A549 (cell line): ENCODE data around the gene UNKL. TPM values are rescaled to one million over a fixed set of nuclear protein-coding genes. Genes with fewer than 3 reads are reported as not detected.

Source experiments
- ATAC-seq, 2 experiments: fragments of 200-7000 bp in 1 of 2; fragments of >200 bp in 1 of 2; cut with Nextera tagmentation in 1 of 2; cut with Tn5 transposase in 1 of 2; 3 replicates each; pipeline versions ENCODE4 v1.8.0 to v1.9.1; 2018 to 2020; ENCODE audit warnings: mild to moderate bottlenecking in 1 of 2, moderate library complexity in 1 of 2
- CTCF ChIA-PET: fragments of 300-600 bp; sonication (Branson Sonifier 250); formaldehyde crosslinking; extraction: SDS; loops from one replicate; lab custom pipeline; 2021; ENCODE audit warnings: antibody characterized with exemption, inconsistent platforms; lab: Yijun Ruan, JAX
- POLR2A ChIA-PET: fragments of 350-600 bp; formaldehyde crosslinking; extraction: SDS; loops from one replicate; lab custom pipeline; 2021; ENCODE audit warnings: antibody characterized with exemption, inconsistent platforms; lab: Yijun Ruan, JAX
- DNase-seq, 2 experiments: peaks; one replicate each; pipeline versions ENCODE4 v3.0.0 to v3.0.0-alpha.2; 2011 to 2016; ENCODE audit warnings: low read depth in 1 of 2, low spot score in 1 of 2
- FAIRE-seq: peaks from 2 replicates; lab custom pipeline; 2011; peaks lifted over from hg19 to GRCh38; lab: Jason Lieb, UNC
- H3K27ac ChIP-seq, 2 experiments: fragments of >200 bp; sonication (Bioruptor Twin); formaldehyde crosslinking; 3 replicates each; pipeline ENCODE4 v1.5.1; 2016 to 2017
- H3K4me1 ChIP-seq: fragments of >200 bp; sonication (Bioruptor Twin); formaldehyde crosslinking; 3 replicates; pipeline ENCODE4 v1.6.1; 2016
- H3K4me2 ChIP-seq: fragments of >200 bp; sonication (Bioruptor Twin); formaldehyde crosslinking; 3 replicates; pipeline ENCODE4 v1.6.1; 2016
- H3K4me3 ChIP-seq: fragments of >200 bp; sonication (Bioruptor Twin); formaldehyde crosslinking; 3 replicates; pipeline ENCODE4 v1.5.1; 2016
- H3K9me3 ChIP-seq: fragments of >200 bp; sonication (Bioruptor Twin); formaldehyde crosslinking; 3 replicates; pipeline ENCODE4 v1.6.1; 2016
- CEBPB ChIP-seq, 2 experiments: fragments of >200 bp in 1 of 2; sonication (Bioruptor Twin) in 1 of 2; formaldehyde crosslinking in 1 of 2; IDR thresholded peaks; 2 replicates each; pipeline ENCODE4 v1.6.1; 2012 to 2016
- FOXS1 ChIP-seq: fragments of 250-450 bp; sonication (Bioruptor Pico); IDR thresholded peaks from 2 replicates; pipeline ENCODE4 v1.5.0; 2020; ENCODE audit warnings: mild to moderate bottlenecking, moderate library complexity
- GATA3 ChIP-seq: IDR thresholded peaks from 2 replicates; pipeline ENCODE4 v1.6.1; 2012; ENCODE audit warnings: borderline replicate concordance
- HDAC2 ChIP-seq: fragments of 200-600 bp; sonication (generic); IDR thresholded peaks from 2 replicates; pipeline ENCODE4 v1.6.1; 2016
- JUN ChIP-seq, 2 experiments: fragments of >200 bp; sonication (Bioruptor Twin); formaldehyde crosslinking; IDR thresholded peaks; 2 replicates in 1 of 2; 3 replicates in 1 of 2; pipeline ENCODE4 v1.6.1; 2016 to 2017
- JUNB ChIP-seq: fragments of >200 bp; sonication (Bioruptor Twin); formaldehyde crosslinking; IDR thresholded peaks from 2 replicates; pipeline ENCODE4 v1.6.1; 2016
- POLR2AphosphoS2 ChIP-seq: conservative IDR thresholded peaks from 2 replicates; pipeline ENCODE4 v1.6.1; 2012; ENCODE audit warnings: low read length, improper control_type of control experiment, inconsistent platforms
- RNF2 ChIP-seq: fragments of 200-600 bp; sonication (generic); IDR thresholded peaks from 2 replicates; pipeline ENCODE4 v1.6.1; 2016; ENCODE audit warnings: low read depth, mild to moderate bottlenecking, antibody characterized with exemption, moderate library complexity, borderline replicate concordance
- SREBF2 ChIP-seq: fragments of 450-650 bp; IDR thresholded peaks from 2 replicates; pipeline ENCODE4 v1.6.1; 2014; ENCODE audit warnings: mild to moderate bottlenecking, moderate library complexity
- TFCP2L1 ChIP-seq: fragments of 250-450 bp; sonication (Bioruptor Pico); IDR thresholded peaks from 2 replicates; pipeline ENCODE4 v1.5.0; 2021; ENCODE audit warnings: mild to moderate bottlenecking
- ZC3H11A ChIP-seq: fragments of 450-650 bp; IDR thresholded peaks from 2 replicates; pipeline ENCODE4 v1.6.1; 2014; ENCODE audit warnings: antibody characterized with exemption, mild to moderate bottlenecking
- ZFP36 ChIP-seq: fragments of 450-650 bp; IDR thresholded peaks from 2 replicates; pipeline ENCODE4 v1.6.1; 2014; ENCODE audit warnings: borderline replicate concordance; ENCODE audit not compliant: partially characterized antibody
- ZNF302 ChIP-seq: fragments of 250-450 bp; sonication (Bioruptor Pico); IDR thresholded peaks from 2 replicates; pipeline ENCODE4 v1.9.0; 2021; ENCODE audit warnings: inconsistent platforms, mild to moderate bottlenecking, moderate library complexity
- WGBS: methylation state at CpG from one replicate; pipeline ENCODE4 v1.1.6; 2017; ENCODE audit errors: missing lambda C conversion rate; 5-methylcytosine and 5-hydroxymethylcytosine counted together
- polyA plus RNA-seq, 4 experiments: library from polyadenylated mRNA; depleted of rRNA in 3 of 4; stranded (reverse); fragments of >200 nt; fragmentation: RNase III in 1 of 4; extraction: RNeasy Plus Mini Kit Qiagen cat#74134 plus additional on column Dnase treatment in 1 of 4; gene quantifications; 2 replicates in 3 of 4; 3 replicates in 1 of 4; pipeline ENCODE4 v1.2.3, GENCODE V29; 2011 to 2017
- TF ChIP-seq, protein P1 (sequence below): fragments of 450-650 bp; IDR thresholded peaks from 2 replicates; pipeline ENCODE4 v1.6.1; 2014; ENCODE audit warnings: antibody characterized with exemption
- TF ChIP-seq, protein P2 (sequence below): fragments of >200 bp; sonication (Bioruptor Twin); formaldehyde crosslinking; IDR thresholded peaks from 3 replicates; pipeline ENCODE4 v1.5.1; 2016
- TF ChIP-seq, protein P3 (sequence below): IDR thresholded peaks from 2 replicates; pipeline ENCODE4 v1.6.1; 2012
- TF ChIP-seq, protein P4 (sequence below): fragments of 150-350 bp; IDR thresholded peaks from 2 replicates; pipeline ENCODE4 v1.6.1; 2014; ENCODE audit warnings: low read depth, mild to moderate bottlenecking, low read length
- TF ChIP-seq, protein P5 (sequence below): IDR thresholded peaks from 2 replicates; pipeline ENCODE4 v1.6.1; 2012; ENCODE audit warnings: low read depth, borderline replicate concordance

The UNKL gene
- polyA plus RNA-seq, 2 of the 4 experiments (the other 2 are of a cell fraction), result 20.7 to 37.6 TPM

DNA sequence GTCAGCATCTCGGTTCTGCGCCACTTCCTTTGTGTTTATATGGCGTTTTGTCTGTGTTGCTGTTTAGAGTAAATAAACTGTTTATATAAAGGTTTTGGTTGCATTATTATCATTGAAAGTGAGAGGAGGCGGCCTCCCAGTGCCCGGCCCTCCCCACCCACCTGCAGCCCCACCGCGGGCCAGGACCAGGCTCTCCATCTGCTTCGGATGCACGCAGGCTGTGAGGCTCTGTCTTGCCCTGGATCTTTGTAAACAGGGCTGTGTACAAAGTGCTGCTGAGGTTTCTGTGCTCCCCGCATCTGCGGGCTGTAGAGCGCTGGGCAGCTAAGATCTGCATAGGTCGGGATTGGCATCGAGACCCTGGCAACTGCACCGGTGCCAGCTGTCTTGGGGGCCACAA, 89.2 kb downstream of the UNKL start:
- POLR2A ChIA-PET, result no interaction called here
- FAIRE-seq (no peak), ATAC-seq (peak; percentile 5 to 11; a peak in 4 of 6 replicates), DNase-seq (no peak)
- WGBS, result 85% methylated on average over 11 of the region's 15 CpGs
- Histone ChIP-seq H3K9me3 (no peaks in the 10 kb centered on the region), H3K27ac (no peak overlapping the region), H3K4me3 (no peak overlapping the region), H3K4me2 (no peak overlapping the region), H3K4me1 (no peaks in the 10 kb centered on the region)
- CTCF ChIA-PET, result interaction anchor here (0.8 to 6.1 kb wide), 4 partner anchors 12 to 78 kb away, joined by 3 to 44 read pairs (median 8); no protein-coding TSS in a partner anchor
- TF ChIP-seq, protein P1, sequence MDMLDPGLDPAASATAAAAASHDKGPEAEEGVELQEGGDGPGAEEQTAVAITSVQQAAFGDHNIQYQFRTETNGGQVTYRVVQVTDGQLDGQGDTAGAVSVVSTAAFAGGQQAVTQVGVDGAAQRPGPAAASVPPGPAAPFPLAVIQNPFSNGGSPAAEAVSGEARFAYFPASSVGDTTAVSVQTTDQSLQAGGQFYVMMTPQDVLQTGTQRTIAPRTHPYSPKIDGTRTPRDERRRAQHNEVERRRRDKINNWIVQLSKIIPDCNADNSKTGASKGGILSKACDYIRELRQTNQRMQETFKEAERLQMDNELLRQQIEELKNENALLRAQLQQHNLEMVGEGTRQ, result no peak
- no peak for TF ChIP-seq CEBPB (IDR thresholded peaks at IDR 0.05)
- no peak for TF ChIP-seq HDAC2
- TF ChIP-seq, protein P2, sequence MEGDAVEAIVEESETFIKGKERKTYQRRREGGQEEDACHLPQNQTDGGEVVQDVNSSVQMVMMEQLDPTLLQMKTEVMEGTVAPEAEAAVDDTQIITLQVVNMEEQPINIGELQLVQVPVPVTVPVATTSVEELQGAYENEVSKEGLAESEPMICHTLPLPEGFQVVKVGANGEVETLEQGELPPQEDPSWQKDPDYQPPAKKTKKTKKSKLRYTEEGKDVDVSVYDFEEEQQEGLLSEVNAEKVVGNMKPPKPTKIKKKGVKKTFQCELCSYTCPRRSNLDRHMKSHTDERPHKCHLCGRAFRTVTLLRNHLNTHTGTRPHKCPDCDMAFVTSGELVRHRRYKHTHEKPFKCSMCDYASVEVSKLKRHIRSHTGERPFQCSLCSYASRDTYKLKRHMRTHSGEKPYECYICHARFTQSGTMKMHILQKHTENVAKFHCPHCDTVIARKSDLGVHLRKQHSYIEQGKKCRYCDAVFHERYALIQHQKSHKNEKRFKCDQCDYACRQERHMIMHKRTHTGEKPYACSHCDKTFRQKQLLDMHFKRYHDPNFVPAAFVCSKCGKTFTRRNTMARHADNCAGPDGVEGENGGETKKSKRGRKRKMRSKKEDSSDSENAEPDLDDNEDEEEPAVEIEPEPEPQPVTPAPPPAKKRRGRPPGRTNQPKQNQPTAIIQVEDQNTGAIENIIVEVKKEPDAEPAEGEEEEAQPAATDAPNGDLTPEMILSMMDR, result no peak
- TF ChIP-seq GATA3, result no peak
- TF ChIP-seq JUN (IDR thresholded peaks at IDR 0.05), result no peak
- no peak for TF ChIP-seq ZFP36

DNA sequence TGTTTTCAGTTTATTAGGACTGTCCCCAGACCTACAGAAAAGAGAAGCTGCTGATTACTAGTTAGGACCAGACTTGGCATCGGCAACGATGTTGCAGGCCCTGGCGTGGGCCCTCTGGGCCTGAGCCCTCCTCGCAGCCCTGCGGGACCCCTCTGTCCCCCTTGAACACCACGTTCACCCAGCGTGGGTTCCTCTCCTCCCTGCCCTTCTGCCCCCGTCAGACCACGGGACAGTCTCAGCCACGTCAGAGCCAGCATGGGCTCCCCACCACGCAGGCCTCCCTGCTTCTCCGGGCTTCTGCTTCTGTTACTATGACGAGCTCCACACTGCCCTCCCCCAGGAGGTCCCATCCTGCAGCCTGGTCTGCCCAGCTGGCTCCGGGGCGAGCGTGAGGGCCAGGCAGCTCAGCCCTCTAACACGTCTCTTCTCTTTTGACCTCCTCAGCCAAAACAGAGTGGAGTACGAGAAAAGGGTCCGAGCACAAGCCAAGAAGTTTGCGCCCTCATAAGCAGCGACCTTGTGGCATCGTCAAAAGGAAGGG, 90.1 kb downstream of the UNKL start:
- 90% methylated on average over 21 of the region's 22 CpGs for WGBS
- no peak for FAIRE-seq
- no peak overlapping the region for H3K4me2 ChIP-seq
- ChIA-PET CTCF (interaction anchor here (0.9 to 6.1 kb wide), 5 partner anchors 8 to 39 kb away, joined by 3 to 44 read pairs (median 3); partner anchors contain the start of gene BAIAP3), POLR2A (no interaction called here)
- no peak overlapping the region for H3K4me3 ChIP-seq
- DNase-seq, result no peak
- no peaks in the 10 kb centered on the region for H3K9me3 ChIP-seq
- TF ChIP-seq, protein P3, sequence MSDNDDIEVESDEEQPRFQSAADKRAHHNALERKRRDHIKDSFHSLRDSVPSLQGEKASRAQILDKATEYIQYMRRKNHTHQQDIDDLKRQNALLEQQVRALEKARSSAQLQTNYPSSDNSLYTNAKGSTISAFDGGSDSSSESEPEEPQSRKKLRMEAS, result no peak
- no peak for TF ChIP-seq TFCP2L1 (CRISPR knock-in tag)
- no peak for TF ChIP-seq ZC3H11A
- TF ChIP-seq ZNF302 (CRISPR knock-in tag), result no peak
- TF ChIP-seq, protein P4, sequence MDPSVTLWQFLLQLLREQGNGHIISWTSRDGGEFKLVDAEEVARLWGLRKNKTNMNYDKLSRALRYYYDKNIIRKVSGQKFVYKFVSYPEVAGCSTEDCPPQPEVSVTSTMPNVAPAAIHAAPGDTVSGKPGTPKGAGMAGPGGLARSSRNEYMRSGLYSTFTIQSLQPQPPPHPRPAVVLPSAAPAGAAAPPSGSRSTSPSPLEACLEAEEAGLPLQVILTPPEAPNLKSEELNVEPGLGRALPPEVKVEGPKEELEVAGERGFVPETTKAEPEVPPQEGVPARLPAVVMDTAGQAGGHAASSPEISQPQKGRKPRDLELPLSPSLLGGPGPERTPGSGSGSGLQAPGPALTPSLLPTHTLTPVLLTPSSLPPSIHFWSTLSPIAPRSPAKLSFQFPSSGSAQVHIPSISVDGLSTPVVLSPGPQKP, result no peak
- no peak for TF ChIP-seq JUNB
- TF ChIP-seq, protein P5, sequence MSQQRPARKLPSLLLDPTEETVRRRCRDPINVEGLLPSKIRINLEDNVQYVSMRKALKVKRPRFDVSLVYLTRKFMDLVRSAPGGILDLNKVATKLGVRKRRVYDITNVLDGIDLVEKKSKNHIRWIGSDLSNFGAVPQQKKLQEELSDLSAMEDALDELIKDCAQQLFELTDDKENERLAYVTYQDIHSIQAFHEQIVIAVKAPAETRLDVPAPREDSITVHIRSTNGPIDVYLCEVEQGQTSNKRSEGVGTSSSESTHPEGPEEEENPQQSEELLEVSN, result no peak
- TF ChIP-seq, all 56 proteins: peak for 0
- no peak for ATAC-seq
- H3K27ac ChIP-seq, result no peak overlapping the region
- H3K4me1 ChIP-seq, result no peaks in the 10 kb centered on the region

DNA sequence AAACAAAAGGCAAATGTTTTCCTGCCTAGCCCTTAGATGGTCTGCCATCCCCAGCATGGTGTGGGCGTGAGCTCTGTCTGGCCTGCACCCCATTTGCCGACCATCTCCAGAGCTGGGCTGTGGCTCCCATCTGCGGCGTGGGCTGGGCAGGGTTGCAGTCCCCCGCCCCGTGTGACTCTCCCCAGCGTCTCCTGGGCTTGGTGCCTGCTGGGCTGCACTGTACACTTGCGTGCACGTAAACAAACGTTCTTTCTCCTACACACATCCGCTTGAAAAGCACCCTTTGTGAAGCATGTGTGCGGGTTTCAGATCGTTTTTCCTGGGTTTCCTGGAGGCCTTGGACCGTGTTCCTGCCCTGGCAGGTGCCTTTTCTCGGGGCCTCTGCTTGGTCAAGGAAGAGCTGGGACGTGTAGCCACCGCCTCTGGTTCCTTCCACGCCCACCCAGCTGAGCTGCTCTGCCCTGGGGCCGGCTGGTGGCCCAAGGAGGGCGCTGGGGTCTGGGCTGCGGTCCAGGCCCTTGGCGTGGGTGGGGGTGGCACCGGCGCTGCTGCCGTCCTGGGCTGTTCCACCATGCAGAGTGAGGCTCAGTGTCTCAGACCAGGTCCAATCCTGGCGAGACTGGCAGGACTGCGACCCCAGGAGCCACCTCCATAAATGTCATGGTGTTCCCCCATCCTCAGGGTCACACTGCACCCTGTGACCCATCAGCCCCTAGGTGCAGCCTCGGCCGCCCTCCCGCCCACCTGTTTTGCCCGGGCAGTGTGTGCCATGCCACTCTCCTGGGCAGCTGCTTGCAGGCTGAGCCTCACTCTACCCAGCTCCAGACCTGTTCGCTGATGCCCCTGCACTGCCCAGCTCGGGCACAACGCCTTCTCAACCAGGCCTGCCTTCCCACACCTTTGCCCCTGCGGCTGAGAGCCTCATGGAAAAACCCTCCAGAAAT, 90.9 kb downstream of the UNKL start:
- no peak for FAIRE-seq

More for the DNA sequence above, 90.9 kb downstream of the UNKL start:
- POLR2A ChIA-PET, result no interaction called here
- Histone ChIP-seq H3K27ac (no peak overlapping the region), H3K4me2 (no peak overlapping the region), H3K4me1 (no peaks in the 10 kb centered on the region), H3K4me3 (no peak overlapping the region), H3K9me3 (no peaks in the 10 kb centered on the region)
- DNase-seq (no peak), ATAC-seq (peak in 1 of 2 experiments; percentile 5; a peak in 1 of 6 replicates)
- CTCF ChIA-PET, result interaction anchor here (1.2 to 6.1 kb wide), 4 partner anchors 9 to 40 kb away, joined by 3 to 44 read pairs (median 4); partner anchors contain the start of gene BAIAP3
- TF ChIP-seq RNF2, result no peak
- no peak for TF ChIP-seq SREBF2
- no peak for TF ChIP-seq TFCP2L1 (CRISPR knock-in tag)
- TF ChIP-seq POLR2AphosphoS2, result no peak
- no peak for TF ChIP-seq FOXS1 (CRISPR knock-in tag)
- 91% methylated on average over 33 of the region's 35 CpGs for WGBS
